Neural progenitor cell (in vitro differentiated cells): ENCODE results near the gene KLHL25. TPM values are rescaled to one million over a fixed set of nuclear protein-coding genes. Genes with fewer than 3 reads are reported as not detected.

Source experiments
- DNase-seq: peaks from one replicate; pipeline ENCODE4 v3.0.0-alpha.2; 2016; ENCODE audit warnings: low spot score
- H2AFZ ChIP-seq: fragments of 200-600 bp; sonication (generic); replicated peaks from 2 replicates; pipeline ENCODE4 v1.6.1; 2016; ENCODE audit warnings: antibody characterized with exemption
- H3F3A ChIP-seq: fragments of 200-600 bp; sonication (generic); 2 replicates; pipeline ENCODE4 v1.6.1; 2016; ENCODE audit warnings: antibody characterized with exemption, low read depth
- H3K27ac ChIP-seq: fragments of 200-600 bp; sonication (generic); 2 replicates; pipeline ENCODE4 v1.5.1; 2016; ENCODE audit warnings: mild to moderate bottlenecking
- H3K27me3 ChIP-seq: fragments of 200-600 bp; sonication (generic); 2 replicates; pipeline ENCODE4 v1.6.1; 2016; ENCODE audit warnings: mild to moderate bottlenecking, moderate library complexity
- H3K36me3 ChIP-seq: fragments of 200-600 bp; sonication (generic); 2 replicates; pipeline ENCODE4 v1.5.1; 2016
- H3K4me1 ChIP-seq: fragments of 200-600 bp; sonication (generic); 2 replicates; pipeline ENCODE4 v1.6.1; 2016; ENCODE audit warnings: mixed run types
- H3K4me2 ChIP-seq: fragments of 200-600 bp; sonication (generic); 2 replicates; pipeline ENCODE4 v1.6.1; 2016
- H3K4me3 ChIP-seq: fragments of 200-600 bp; sonication (generic); 2 replicates; pipeline ENCODE4 v1.5.1; 2016
- H3K79me2 ChIP-seq: fragments of 200-600 bp; sonication (generic); 2 replicates; pipeline ENCODE4 v1.6.1; 2016; ENCODE audit warnings: low read depth
- H3K9ac ChIP-seq: fragments of 200-600 bp; sonication (generic); 2 replicates; pipeline ENCODE4 v1.6.1; 2016
- H3K9me3 ChIP-seq: fragments of 200-600 bp; sonication (generic); 2 replicates; pipeline ENCODE4 v1.5.1; 2016; ENCODE audit warnings: low read depth
- H4K20me1 ChIP-seq: fragments of 200-600 bp; sonication (generic); 2 replicates; pipeline ENCODE4 v1.6.1; 2016; ENCODE audit warnings: low read depth
- H3K27ac Mint-ChIP-seq: 3 replicates; pipeline ENCODE4 v1.8.0; 2021; ENCODE audit warnings: mixed read lengths
- H3K27me3 Mint-ChIP-seq: 2 replicates; pipeline ENCODE4 v1.8.0; 2022; ENCODE audit warnings: low read depth, mild to moderate bottlenecking, inconsistent platforms, moderate library complexity, mixed read lengths; ENCODE audit not compliant: insufficient read depth
- H3K36me3 Mint-ChIP-seq: 3 replicates; pipeline ENCODE4 v1.8.0; 2021; ENCODE audit warnings: mixed read lengths
- H3K4me1 Mint-ChIP-seq: 3 replicates; pipeline ENCODE4 v1.8.0; 2021; ENCODE audit warnings: mixed read lengths
- H3K4me3 Mint-ChIP-seq: 3 replicates; pipeline ENCODE4 v1.8.0; 2021; ENCODE audit warnings: mild to moderate bottlenecking, moderate library complexity, mixed read lengths
- H3K9me3 Mint-ChIP-seq: 3 replicates; pipeline ENCODE4 v1.8.0; 2020; ENCODE audit warnings: mixed read lengths
- CTCF ChIP-seq: fragments of 200-600 bp; sonication (generic); IDR thresholded peaks from 2 replicates; pipeline ENCODE4 v1.5.1; 2017; ENCODE audit warnings: antibody characterized with exemption, mild to moderate bottlenecking
- EZH2 ChIP-seq: fragments of 200-600 bp; sonication (generic); IDR thresholded peaks from 2 replicates; pipeline ENCODE4 v1.6.1; 2017; ENCODE audit warnings: antibody characterized with exemption, mild to moderate bottlenecking, moderate library complexity
- EZH2phosphoT487 ChIP-seq: fragments of 200-600 bp; sonication (generic); IDR thresholded peaks from 2 replicates; pipeline ENCODE4 v1.6.1; 2017; ENCODE audit warnings: antibody characterized with exemption
- total RNA-seq: library from RNA; depleted of rRNA; stranded (reverse); fragments of >200 nt; gene quantifications from 2 replicates; pipeline ENCODE4 v1.2.3, GENCODE V29; 2015; ENCODE audit warnings: low replicate concordance

The KLHL25 gene
- total RNA-seq, 1 donor from 2014 or later: 12.1 TPM

GRCh38 chr15:85793641-85794597 is 806 bp downstream of the KLHL25 start:
- Mint-ChIP-seq H3K27me3 (peaks cover 14% of the 10 kb centered on the region), H3K36me3 (peaks cover 20% of the 10 kb centered on the region), H3K9me3 (peaks cover 3% of the 10 kb centered on the region), H3K4me3 (peak overlapping the region; percentile 98), H3K4me1 (peaks cover 53% of the 10 kb centered on the region), H3K27ac (peak overlapping the region; percentile 96)
- peak overlapping the region; percentile 50 for H3K9ac ChIP-seq
- H4K20me1 ChIP-seq: peaks cover 50% of the 10 kb centered on the region
- peaks cover 7% of the 10 kb centered on the region for H3K4me1 ChIP-seq
- peak overlapping the region; percentile 73 for H3K4me2 ChIP-seq
- no peaks in the 10 kb centered on the region for H3F3A ChIP-seq
- H3K27me3 ChIP-seq: peaks cover 6% of the 10 kb centered on the region
- DNase-seq: peak; percentile 77
- no peaks in the 10 kb centered on the region for H3K36me3 ChIP-seq
- peak overlapping the region; percentile 70 for H3K27ac ChIP-seq
- no peak for TF ChIP-seq EZH2phosphoT487
- TF ChIP-seq CTCF: no peak
- TF ChIP-seq EZH2: peak; percentile 10
- H3K9me3 ChIP-seq: no peaks in the 10 kb centered on the region
- H3K4me3 ChIP-seq: peak overlapping the region; percentile 79
- peaks cover 56% of the 10 kb centered on the region for H3K79me2 ChIP-seq
- peak overlapping the region; percentile 60 for H2AFZ ChIP-seq

- peaks cover 62% of the 10 kb centered on the region for H3K4me1 Mint-ChIP-seq
Measured at GRCh38 chr15:85792912-85793590, 1.7 kb downstream of the KLHL25 start.

More at GRCh38 chr15:85792912-85793590, 1.7 kb downstream of the KLHL25 start:
- H3K27me3 Mint-ChIP-seq: peaks cover 13% of the 10 kb centered on the region
- H3K27me3 ChIP-seq: peaks cover 6% of the 10 kb centered on the region
- H3K9me3 ChIP-seq: no peaks in the 10 kb centered on the region
- H3K4me3 ChIP-seq: peak overlapping the region; percentile 79
- peaks cover 3% of the 10 kb centered on the region for H3K9me3 Mint-ChIP-seq
- peaks cover 23% of the 10 kb centered on the region for H3K36me3 Mint-ChIP-seq
- no peaks in the 10 kb centered on the region for H3K36me3 ChIP-seq
- no peaks in the 10 kb centered on the region for H3F3A ChIP-seq
- TF ChIP-seq EZH2phosphoT487 (no peak), EZH2 (no peak), CTCF (no peak)
- no peak for DNase-seq
- no peak overlapping the region for H3K9ac ChIP-seq
- peak overlapping the region; percentile 98 for H3K4me3 Mint-ChIP-seq
- H2AFZ ChIP-seq: no peak overlapping the region
- H4K20me1 ChIP-seq: peaks cover 58% of the 10 kb centered on the region
- H3K79me2 ChIP-seq: peaks cover 64% of the 10 kb centered on the region
- no peak overlapping the region for H3K27ac Mint-ChIP-seq
- H3K4me2 ChIP-seq: peak overlapping the region; percentile 73
- peaks cover 7% of the 10 kb centered on the region for H3K4me1 ChIP-seq
- H3K27ac ChIP-seq: no peak overlapping the region
